22Rv1 (cell line): ENCODE measurements around the gene NCS1.

ENCODE experiments used
- ZFX ChIP-seq: fragments of 450-650 bp; IDR thresholded peaks from 2 replicates; pipeline ENCODE4 v1.6.1; 2017; ENCODE audit warnings: antibody characterized with exemption, borderline replicate concordance
- TF ChIP-seq, protein P1 (sequence below): fragments of 450-650 bp; IDR thresholded peaks from 2 replicates; pipeline ENCODE4 v1.5.1; 2017; ENCODE audit warnings: mild to moderate bottlenecking

DNA sequence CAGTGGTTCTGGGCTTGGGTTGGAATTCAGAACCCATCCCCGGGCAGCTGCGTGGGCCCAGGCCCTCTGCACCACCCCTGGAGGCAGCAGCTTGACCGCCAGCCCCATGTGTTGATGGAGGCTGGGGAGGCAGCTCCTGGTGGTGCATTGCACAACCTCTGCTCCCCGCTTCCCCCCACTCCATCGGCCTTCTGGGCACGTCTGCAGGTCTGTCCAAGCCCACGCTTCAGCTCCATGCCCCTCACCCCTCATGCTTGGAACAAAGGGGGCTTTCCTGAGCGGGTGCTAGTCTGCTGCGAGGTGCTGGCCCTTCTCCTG lies 1.4 kb downstream of the NCS1 start:
- TF ChIP-seq, protein P1, sequence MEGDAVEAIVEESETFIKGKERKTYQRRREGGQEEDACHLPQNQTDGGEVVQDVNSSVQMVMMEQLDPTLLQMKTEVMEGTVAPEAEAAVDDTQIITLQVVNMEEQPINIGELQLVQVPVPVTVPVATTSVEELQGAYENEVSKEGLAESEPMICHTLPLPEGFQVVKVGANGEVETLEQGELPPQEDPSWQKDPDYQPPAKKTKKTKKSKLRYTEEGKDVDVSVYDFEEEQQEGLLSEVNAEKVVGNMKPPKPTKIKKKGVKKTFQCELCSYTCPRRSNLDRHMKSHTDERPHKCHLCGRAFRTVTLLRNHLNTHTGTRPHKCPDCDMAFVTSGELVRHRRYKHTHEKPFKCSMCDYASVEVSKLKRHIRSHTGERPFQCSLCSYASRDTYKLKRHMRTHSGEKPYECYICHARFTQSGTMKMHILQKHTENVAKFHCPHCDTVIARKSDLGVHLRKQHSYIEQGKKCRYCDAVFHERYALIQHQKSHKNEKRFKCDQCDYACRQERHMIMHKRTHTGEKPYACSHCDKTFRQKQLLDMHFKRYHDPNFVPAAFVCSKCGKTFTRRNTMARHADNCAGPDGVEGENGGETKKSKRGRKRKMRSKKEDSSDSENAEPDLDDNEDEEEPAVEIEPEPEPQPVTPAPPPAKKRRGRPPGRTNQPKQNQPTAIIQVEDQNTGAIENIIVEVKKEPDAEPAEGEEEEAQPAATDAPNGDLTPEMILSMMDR: no peak
- TF ChIP-seq ZFX: no peak
